NCI-H2081 treated with DMSO at 0.1 percent for 48 hours (cell line): ENCODE measurements around the gene IKBKG.
"Not testable (repeated sequence)": the region's sequence is repeated elsewhere in the genome, so short reads cannot be mapped to it uniquely, and the experiment has no call there.

Experiments
- DNase-seq: peaks from one replicate; lab custom pipeline; 2025; lab: John Stamatoyannopoulos, UW

IKBKG gene

GRCh38 chrX:154547245-154548027 is at the start of gene IKBKG:
IKBKG (plus strand) TSS chrX:154547620; CDS start chrX:154552003, 4,383 bp downstream.
- peak; percentile 6 for DNase-seq

GRCh38 chrX:154501423-154501822 is 46.0 kb upstream of the IKBKG start:
- DNase-seq = not testable (repeated sequence)

- no peak for DNase-seq
Measured at GRCh38 chrX:154502098-154502497, 45.3 kb upstream of the IKBKG start.

- DNase-seq = no peak
Measured at GRCh38 chrX:154502989-154503388, 44.4 kb upstream of the IKBKG start.

- no peak for DNase-seq
Measured at GRCh38 chrX:154505734-154506133, 41.7 kb upstream of the IKBKG start.

- no peak for DNase-seq
Measured at GRCh38 chrX:154506483-154507332, 40.7 kb upstream of the IKBKG start.

GRCh38 chrX:154507673-154508383 is 39.6 kb upstream of the IKBKG start:
- no peak for DNase-seq

- DNase-seq = no peak
Measured at GRCh38 chrX:154508384-154508745, 39.1 kb upstream of the IKBKG start.

- DNase-seq = no peak
Measured at GRCh38 chrX:154509455-154509854, 38.0 kb upstream of the IKBKG start.

GRCh38 chrX:154511761-154512160 is 35.7 kb upstream of the IKBKG start:
- no peak for DNase-seq

GRCh38 chrX:154512879-154513553 is 34.4 kb upstream of the IKBKG start:
- DNase-seq = no peak

- DNase-seq = no peak
Measured at GRCh38 chrX:154513716-154514115, 33.7 kb upstream of the IKBKG start.

GRCh38 chrX:154515090-154515965 is 32.1 kb upstream of the IKBKG start:
- DNase-seq = no peak

GRCh38 chrX:154515966-154516655 is 31.3 kb upstream of the IKBKG start, which contains the start of gene FAM3A:
FAM3A (minus strand) TSS chrX:154516232; CDS start chrX:154515772, 460 bp downstream.
- DNase-seq = peak; percentile 3

GRCh38 chrX:154516656-154517100 is 30.7 kb upstream of the IKBKG start:
- no peak for DNase-seq

- DNase-seq = no peak
Measured at GRCh38 chrX:154517101-154517781, 30.2 kb upstream of the IKBKG start.

- no peak for DNase-seq
Measured at GRCh38 chrX:154519389-154519788, 28.0 kb upstream of the IKBKG start.

- DNase-seq = no peak
Measured at GRCh38 chrX:154525606-154526490, 21.6 kb upstream of the IKBKG start.
